H1 (cell line): ENCODE results near the gene MEX3D. TPM values are rescaled to one million over a fixed set of nuclear protein-coding genes. Genes with fewer than 3 reads are reported as not detected.

Experiments used
- CTCF ChIA-PET: fragments of 300-600 bp; sonication (Branson Sonifier 250); formaldehyde crosslinking; loops from one replicate; lab custom pipeline; 2021; ENCODE audit not compliant: partially characterized antibody; lab: Charles Lee
- POLR2A ChIA-PET: fragments of 300-600 bp; sonication (Branson Sonifier 250); formaldehyde crosslinking; loops from one replicate; lab custom pipeline; 2021; ENCODE audit warnings: inconsistent platforms; ENCODE audit not compliant: partially characterized antibody; lab: Charles Lee
- DNase-seq, 2 experiments: peaks; one replicate each; pipeline versions ENCODE4 v3.0.0 to v3.0.0-alpha.2; 2010 to 2022; ENCODE audit warnings: low spot score in 2 of 2, low read depth in 1 of 2, mixed read lengths in 1 of 2
- FAIRE-seq: peaks from 2 replicates; lab custom pipeline; 2011; peaks lifted over from hg19 to GRCh38; lab: Jason Lieb, UNC
- H2AFZ ChIP-seq: 2 replicates; pipeline ENCODE4 v1.8.1; 2012; ENCODE audit warnings: low read length, inconsistent platforms
- H2AK5ac ChIP-seq: 2 replicates; pipeline ENCODE4 v1.6.1; 2013; ENCODE audit warnings: low read depth, low read length
- H2BK120ac ChIP-seq: replicated peaks from 2 replicates; pipeline ENCODE3; 2013; ENCODE audit warnings: low read depth, low read length, inconsistent platforms
- H2BK12ac ChIP-seq: 2 replicates; pipeline ENCODE4 v1.6.1; 2013; ENCODE audit warnings: low read depth, low read length
- H2BK15ac ChIP-seq: 2 replicates; pipeline ENCODE4 v1.6.1; 2013; ENCODE audit warnings: low read length
- H2BK20ac ChIP-seq: 2 replicates; pipeline ENCODE4 v1.6.1; 2013; ENCODE audit warnings: low read length
- H2BK5ac ChIP-seq: 2 replicates; pipeline ENCODE4 v1.6.1; 2013; ENCODE audit warnings: low read depth, low read length
- H3K14ac ChIP-seq: 2 replicates; pipeline ENCODE4 v1.6.1; 2013; ENCODE audit warnings: inconsistent platforms; ENCODE audit not compliant: insufficient read length
- H3K18ac ChIP-seq: 2 replicates; pipeline ENCODE4 v1.6.1; 2013; ENCODE audit warnings: low read length; ENCODE audit errors: extremely low read depth
- H3K23ac ChIP-seq: 2 replicates; pipeline ENCODE4 v1.6.1; 2013; ENCODE audit warnings: inconsistent platforms; ENCODE audit not compliant: insufficient read length
- H3K23me2 ChIP-seq: 2 replicates; pipeline ENCODE4 v1.6.1; 2013; ENCODE audit warnings: low read depth, low read length
- H3K27ac ChIP-seq: 2 replicates; pipeline ENCODE4 v1.6.1; 2011; ENCODE audit warnings: low read depth, low read length, inconsistent platforms
- H3K27me3 ChIP-seq, 4 experiments: replicated peaks in 1 of 4; 1 replicate in 1 of 4; 2 replicates in 3 of 4; pipeline versions ENCODE4 v1.6.1 to v1.8.1; 2011 to 2013; ENCODE audit warnings: low read length in 3 of 4, mild to moderate bottlenecking in 3 of 4, inconsistent platforms in 2 of 4, mixed read lengths in 2 of 4, moderate library complexity in 1 of 4; ENCODE audit not compliant: control insufficient read depth in 3 of 4, insufficient read depth in 3 of 4; ENCODE audit errors: extremely low read depth in 1 of 4
- H3K36me3 ChIP-seq, 4 experiments: 2 replicates each; pipeline versions ENCODE4 v1.6.1 to v1.8.1; 2011 to 2013; ENCODE audit warnings: mild to moderate bottlenecking in 4 of 4, low read length in 3 of 4, moderate library complexity in 2 of 4, control low read depth in 1 of 4, inconsistent platforms in 1 of 4; ENCODE audit not compliant: insufficient read depth in 4 of 4, control insufficient read depth in 2 of 4
- H3K4ac ChIP-seq: replicated peaks from 2 replicates; pipeline ENCODE3; 2013; ENCODE audit warnings: low read length, low read depth, mixed read lengths, inconsistent platforms; ENCODE audit not compliant: insufficient read length
- H3K4me1 ChIP-seq, 4 experiments: replicated peaks in 1 of 4; 1 replicate in 1 of 4; 2 replicates in 3 of 4; pipeline versions ENCODE4 v1.6.1 to v1.8.1; 2011 to 2013; ENCODE audit warnings: low read length in 3 of 4, inconsistent platforms in 2 of 4, mixed read lengths in 1 of 4; ENCODE audit not compliant: insufficient read depth in 4 of 4, control insufficient read depth in 3 of 4
- H3K4me2 ChIP-seq, 2 experiments: 2 replicates each; pipeline versions ENCODE4 v1.6.1 to v1.8.1; 2011 to 2013; ENCODE audit warnings: low read depth in 2 of 2, low read length in 2 of 2, control low read depth in 1 of 2, inconsistent platforms in 1 of 2, mild to moderate bottlenecking in 1 of 2; ENCODE audit not compliant: insufficient read depth in 1 of 2
- H3K4me3 ChIP-seq, 4 experiments: fragments of 200-600, 300-600 bp in 1 of 4; sonication (generic), shearing (Covaris generic), sonication (Bioruptor Twin) in 1 of 4; 2 replicates each; pipeline versions ENCODE4 v1.5.1 to v1.8.1; 2011 to 2016; ENCODE audit warnings: low read length in 4 of 4, low read depth in 3 of 4, control low read depth in 2 of 4, inconsistent platforms in 2 of 4, mild to moderate bottlenecking in 2 of 4, mixed read lengths in 1 of 4, moderate library complexity in 1 of 4; ENCODE audit not compliant: insufficient read depth in 2 of 4; ENCODE audit errors: extremely low read depth in 1 of 4
- H3K56ac ChIP-seq: replicated peaks from 2 replicates; pipeline ENCODE3; 2013; ENCODE audit warnings: low read depth, mild to moderate bottlenecking, mixed read lengths, low read length, inconsistent platforms; ENCODE audit not compliant: insufficient read length
- H3K79me1 ChIP-seq: 2 replicates; pipeline ENCODE4 v1.6.1; 2013; ENCODE audit warnings: low read depth, low read length, control low read depth
- H3K79me2 ChIP-seq, 2 experiments: 2 replicates each; pipeline versions ENCODE4 v1.6.1 to v1.8.1; 2012 to 2013; ENCODE audit warnings: low read length in 2 of 2, mild to moderate bottlenecking in 2 of 2, inconsistent platforms in 1 of 2; ENCODE audit not compliant: insufficient read depth in 2 of 2, control insufficient read depth in 1 of 2
- H3K9ac ChIP-seq, 4 experiments: replicated peaks in 1 of 4; 1 replicate in 1 of 4; 2 replicates in 3 of 4; pipeline versions ENCODE4 v1.6.1 to v1.8.1; 2011 to 2013; ENCODE audit warnings: low read depth in 3 of 4, low read length in 3 of 4, control low read depth in 2 of 4, mild to moderate bottlenecking in 2 of 4, moderate library complexity in 2 of 4, inconsistent platforms in 1 of 4; ENCODE audit errors: extremely low read depth in 1 of 4
- H3K9me3 ChIP-seq, 2 experiments: 2 replicates each; pipeline versions ENCODE4 v1.6.1 to v1.8.1; 2012 to 2013; ENCODE audit warnings: mild to moderate bottlenecking in 2 of 2, moderate library complexity in 2 of 2, control low read depth in 1 of 2, inconsistent platforms in 1 of 2, low read depth in 1 of 2, low read length in 1 of 2, mixed read lengths in 1 of 2; ENCODE audit not compliant: insufficient read depth in 2 of 2
- H4K20me1 ChIP-seq, 2 experiments: replicated peaks in 1 of 2; 2 replicates each; pipeline versions ENCODE3 to v1.8.1; 2011 to 2013; ENCODE audit warnings: inconsistent platforms in 2 of 2, low read length in 2 of 2, mild to moderate bottlenecking in 1 of 2; ENCODE audit not compliant: insufficient read depth in 2 of 2, control insufficient read depth in 1 of 2
- H4K5ac ChIP-seq: 2 replicates; pipeline ENCODE4 v1.6.1; 2013; ENCODE audit warnings: low read length, low read depth, mixed read lengths, inconsistent platforms; ENCODE audit not compliant: insufficient read length
- H4K8ac ChIP-seq: 2 replicates; pipeline ENCODE4 v1.8.0; 2013; ENCODE audit warnings: mild to moderate bottlenecking, moderate library complexity, low read length, inconsistent platforms; ENCODE audit not compliant: insufficient read depth; ENCODE audit errors: extremely low read depth
- H4K91ac ChIP-seq: replicated peaks from 2 replicates; pipeline ENCODE3; 2013; ENCODE audit warnings: low read length, mixed read lengths, inconsistent platforms; ENCODE audit not compliant: insufficient read length
- BACH1 ChIP-seq: IDR thresholded peaks from 2 replicates; pipeline ENCODE4 v1.6.1; 2012; ENCODE audit warnings: low read length, improper control_type of control experiment
- FOSL1 ChIP-seq: IDR thresholded peaks from 2 replicates; pipeline ENCODE4 v1.6.1; 2011; ENCODE audit warnings: mild to moderate bottlenecking, low read depth, low read length, moderate library complexity; ENCODE audit not compliant: insufficient read depth
- KDM1A ChIP-seq: fragments of 200-600, 300-600 bp; sonication (generic); IDR thresholded peaks from 2 replicates; pipeline ENCODE4 v1.7.1; 2016; ENCODE audit warnings: mild to moderate bottlenecking, low read length, borderline replicate concordance
- POLR2AphosphoS5 ChIP-seq: IDR thresholded peaks from 2 replicates; pipeline ENCODE4 v1.6.1; 2011; ENCODE audit warnings: low read depth, low read length
- RNF2 ChIP-seq: fragments of 200-900, 300-1000 bp; sonication (generic); IDR thresholded peaks from 2 replicates; pipeline ENCODE4 v1.7.1; 2016; ENCODE audit warnings: borderline replicate concordance, low read depth, mild to moderate bottlenecking, antibody characterized with exemption, low read length; ENCODE audit not compliant: poor library complexity, severe bottlenecking; ENCODE audit errors: missing control alignments
- RXRA ChIP-seq: IDR thresholded peaks from 2 replicates; pipeline ENCODE4 v1.6.1; 2011; ENCODE audit warnings: low read depth, mild to moderate bottlenecking, low read length, moderate library complexity; ENCODE audit not compliant: insufficient read depth
- whole genome bisulfite sequencing, 2 experiments: shearing (Covaris generic) in 1 of 2; methylation state at CpG; one replicate each; pipeline versions ENCODE4 v1.1.6 to v1.1.7; 2013 to 2015; ENCODE audit warnings: low lambda C conversion rate in 2 of 2, mixed read lengths in 2 of 2, inconsistent platforms in 1 of 2, low coverage in 1 of 2, missing lambda C conversion rate in 1 of 2; ENCODE audit not compliant: insufficient replicate concordance in 2 of 2, insufficient coverage in 1 of 2, insufficient read length in 1 of 2; ENCODE audit errors: extremely low coverage in 1 of 2, missing lambda C conversion rate in 1 of 2; 5-methylcytosine and 5-hydroxymethylcytosine counted together
- polyA plus RNA-seq, 7 experiments: library from polyadenylated mRNA; depleted of rRNA in 3 of 7; stranded (reverse) in 5 of 7; unstranded in 2 of 7; fragments of >200 nt in 5 of 7; fragments of 200-250 nt in 2 of 7; gene quantifications; 1 replicate in 5 of 7; 2 replicates in 1 of 7; 4 replicates in 1 of 7; pipeline versions ENCODE4 v1.2.1 to v1.2.3, GENCODE V29; 2011 to 2013; ENCODE audit warnings: missing spikeins in 2 of 7, mixed read lengths in 2 of 7
- total RNA-seq: library from RNA; stranded (reverse); fragmentation: NEBNext Ultra II Directional; extraction: Animal tissue kit (Norgen Biotek cat#: 25700); gene quantifications from 2 replicates; pipeline ENCODE4 v1.2.1, GENCODE V29; 2021
- TF ChIP-seq, protein P1 (sequence below), 3 experiments: IDR thresholded peaks; 1 replicate in 2 of 3; 2 replicates in 1 of 3; pipeline versions ENCODE4 v1.5.1 to v1.6.1; 2011; ENCODE audit warnings: low read length in 3 of 3, mild to moderate bottlenecking in 3 of 3, inconsistent platforms in 2 of 3, low read depth in 1 of 3, moderate library complexity in 1 of 3; ENCODE audit not compliant: insufficient read depth in 1 of 3; ENCODE audit errors: control extremely low read depth in 1 of 3

The MEX3D gene
- total and polyA plus RNA-seq, 2 of the 8 experiments (the other 6 are each of a cell fraction or from before 2014, with no cell fraction given), result 20.8 to 78.8 TPM

DNA sequence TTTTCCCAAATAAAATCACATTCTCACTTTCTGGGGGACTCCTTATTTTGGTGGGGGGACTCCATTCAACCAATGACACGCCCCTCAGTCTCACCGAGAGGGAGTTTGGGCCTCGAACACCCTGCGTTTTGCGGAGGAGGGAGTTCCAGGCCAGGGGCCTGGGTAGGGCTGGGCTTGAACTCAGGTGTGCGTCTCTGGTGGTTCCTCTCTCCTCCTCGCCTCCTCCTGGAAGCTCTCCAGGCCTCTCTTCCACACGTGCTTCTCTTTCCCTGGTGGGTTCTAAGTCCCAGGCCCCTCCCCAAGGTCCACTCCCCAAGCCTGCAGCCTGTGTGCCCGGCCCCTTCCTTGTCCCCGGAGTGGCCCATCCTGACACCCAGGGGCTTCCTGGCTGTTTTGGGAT is 14.7 kb downstream of the MEX3D start:
- no peak overlapping the region for H3K18ac ChIP-seq
- H3K4me2 ChIP-seq, result no peak overlapping the region
- POLR2A ChIA-PET, result interaction anchor here (1.2 to 1.9 kb wide), 4 partner anchors 9 to 40 kb away, joined by 3 to 6 read pairs (median 4); partner anchors contain the start of gene MBD3
- no peak overlapping the region for H2BK20ac ChIP-seq
- no peak overlapping the region for H2AFZ ChIP-seq
- peaks cover 0 to 16% (median 1%) of the 10 kb centered on the region in 4 experiments; a peak in 4 of 8 replicates for H3K36me3 ChIP-seq
- H3K23me2 ChIP-seq, result peaks cover 11% of the 10 kb centered on the region; the same call in 1 of the 2 replicates
- TF ChIP-seq RNF2 (no peak), POLR2AphosphoS5 (no peak), RXRA (no peak), BACH1 (no peak), FOSL1 (no peak), KDM1A (no peak)
- TF ChIP-seq, protein P1, sequence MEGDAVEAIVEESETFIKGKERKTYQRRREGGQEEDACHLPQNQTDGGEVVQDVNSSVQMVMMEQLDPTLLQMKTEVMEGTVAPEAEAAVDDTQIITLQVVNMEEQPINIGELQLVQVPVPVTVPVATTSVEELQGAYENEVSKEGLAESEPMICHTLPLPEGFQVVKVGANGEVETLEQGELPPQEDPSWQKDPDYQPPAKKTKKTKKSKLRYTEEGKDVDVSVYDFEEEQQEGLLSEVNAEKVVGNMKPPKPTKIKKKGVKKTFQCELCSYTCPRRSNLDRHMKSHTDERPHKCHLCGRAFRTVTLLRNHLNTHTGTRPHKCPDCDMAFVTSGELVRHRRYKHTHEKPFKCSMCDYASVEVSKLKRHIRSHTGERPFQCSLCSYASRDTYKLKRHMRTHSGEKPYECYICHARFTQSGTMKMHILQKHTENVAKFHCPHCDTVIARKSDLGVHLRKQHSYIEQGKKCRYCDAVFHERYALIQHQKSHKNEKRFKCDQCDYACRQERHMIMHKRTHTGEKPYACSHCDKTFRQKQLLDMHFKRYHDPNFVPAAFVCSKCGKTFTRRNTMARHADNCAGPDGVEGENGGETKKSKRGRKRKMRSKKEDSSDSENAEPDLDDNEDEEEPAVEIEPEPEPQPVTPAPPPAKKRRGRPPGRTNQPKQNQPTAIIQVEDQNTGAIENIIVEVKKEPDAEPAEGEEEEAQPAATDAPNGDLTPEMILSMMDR (IDR thresholded peaks at IDR 0.05; ENCODE audit: control extremely low read depth in 1 of 3, insufficient read depth in 1 of 3, low read depth in 1 of 3, low read length in 3 of 3), result no peak
- H3K23ac ChIP-seq, result no peak overlapping the region
- H4K5ac ChIP-seq, result no peak overlapping the region
- no peaks in the 10 kb centered on the region for H3K4me1 ChIP-seq
- no peak overlapping the region for H4K8ac ChIP-seq
- H2BK12ac ChIP-seq, result no peak overlapping the region
- no peak overlapping the region for H3K4me3 ChIP-seq
- H3K79me1 ChIP-seq, result peaks cover 3% of the 10 kb centered on the region; the same call in 1 of the 2 replicates
- H2BK5ac ChIP-seq, result no peak overlapping the region
- FAIRE-seq (no peak), DNase-seq (no peak)
- H4K91ac ChIP-seq, result no peak overlapping the region
- CTCF ChIA-PET, result interaction anchor here (0.6 to 1.5 kb wide), 4 partner anchors 8 to 610 kb away, joined by 3 to 6 read pairs (median 4); partner anchors contain the start of gene DOT1L
- H2BK15ac ChIP-seq, result no peak overlapping the region
- H2AK5ac ChIP-seq, result no peak overlapping the region
- H2BK120ac ChIP-seq, result no peak overlapping the region
- no peak overlapping the region for H3K14ac ChIP-seq
- no peaks in the 10 kb centered on the region for H3K27me3 ChIP-seq
- H4K20me1 ChIP-seq, result peaks cover 9 to 16% of the 10 kb centered on the region in 2 experiments
- no peak overlapping the region for H3K4ac ChIP-seq
- H3K9me3 ChIP-seq, result no peaks in the 10 kb centered on the region; a peak in 1 of 4 replicates
- no peak overlapping the region for H3K9ac ChIP-seq
- peaks cover 0 to under 1% of the 10 kb centered on the region in 2 experiments; a peak in 1 of 4 replicates for H3K79me2 ChIP-seq
- no peak overlapping the region for H3K27ac ChIP-seq
- H3K56ac ChIP-seq, result no peak overlapping the region
- WGBS, 2 experiments, result 90% methylated on average over 10 of the region's 10 CpGs; no CpG with 5 or more reads in 1 of the 2 experiments
